ENCODE measurements around the gene HLA-E. TPM values are rescaled to one million over a fixed set of nuclear protein-coding genes. Genes with fewer than 3 reads are reported as not detected.
"Not testable (repeated sequence)": the region's sequence is repeated elsewhere in the genome, so short reads cannot be mapped to it uniquely, and the experiment has no call there.

Gene HLA-E
- total and polyA plus RNA-seq, 2 donors (not counting 1 experiment from before 2014, with no cell fraction given), result 1,043 to 1,174 TPM

- ChIA-PET CTCF (interaction anchor here (0.5 to 10.6 kb wide), 5 partner anchors 12 to 1018 kb away, joined by 3 to 88 read pairs (median 13); no protein-coding TSS in a partner anchor), POLR2A (no interaction called here)
- intact Hi-C loops (cut with micrococcal nuclease), result loop anchor here (2.0 kb wide), 1 partner anchor 15 kb away; no protein-coding TSS in a partner anchor
- no peaks in the 10 kb centered on the region for H3K79me2 ChIP-seq (ENCODE audit: control insufficient read depth, insufficient read depth, low read length)
- no peaks in the 10 kb centered on the region for H3K36me3 ChIP-seq (replicated peaks in 1 of 2; ENCODE audit: control extremely low read depth in 1 of 2, control insufficient read depth in 1 of 2, extremely low read depth in 1 of 2, insufficient read depth in 2 of 2, low read length in 1 of 2)
- Mint-ChIP-seq H3K4me3 (peak overlapping the region; percentile 96), H3K27me3 (peaks cover 73% of the 10 kb centered on the region), H3K27ac (no peak overlapping the region), H3K9me3 (ENCODE audit: insufficient read depth) (no peaks in the 10 kb centered on the region), H3K4me1 (peaks cover 43% of the 10 kb centered on the region)
- WGBS (ENCODE audit: insufficient coverage), result 10% methylated on average over 9 of the region's 13 CpGs
- TF ChIP-seq CTCF (IDR thresholded peaks at IDR 0.05), result no peak
- no peak for TF ChIP-seq EZH2 (IDR thresholded peaks at IDR 0.05; ENCODE audit: borderline replicate concordance, insufficient read depth, low read depth, low read length, poor library complexity, severe bottlenecking)
- peaks cover 42% of the 10 kb centered on the region in 2 donors for H3K4me1 ChIP-seq (ENCODE audit: control insufficient read depth in 2 of 2, insufficient read depth in 2 of 2, low read length in 2 of 2)
- peaks cover 0 to 90% (median 77%) of the 10 kb centered on the region in 4 experiments for H3K27me3 ChIP-seq (replicated peaks in 1 of 4; ENCODE audit: control extremely low read depth in 1 of 4, control insufficient read depth in 3 of 4, insufficient read depth in 4 of 4, low read length in 3 of 4)
- H4K20me1 ChIP-seq (ENCODE audit: control insufficient read depth, insufficient read depth, low read length, poor library complexity, severe bottlenecking), result peaks cover 22% of the 10 kb centered on the region
- H3K9me3 ChIP-seq (ENCODE audit: control extremely low read depth in 1 of 3, control insufficient read depth in 2 of 3, insufficient read depth in 1 of 3, low read length in 2 of 3), result peaks cover 0 to 15% (median 0%) of the 10 kb centered on the region in 3 donors
- H2AFZ ChIP-seq (ENCODE audit: insufficient read depth, low read depth, low read length, poor library complexity, severe bottlenecking), result peak overlapping the region; percentile 80
- H3K9ac ChIP-seq (ENCODE audit: low read length), result peak overlapping the region; percentile 74
- DNase-seq (no peak), ATAC-seq (ENCODE audit: low read depth) (no peak)
- peak overlapping the region in 4 of 5 experiments; percentile 48 to 85 (median 67) for H3K4me3 ChIP-seq (ENCODE audit: control extremely low read depth in 1 of 5, extremely low read depth in 1 of 5, insufficient read depth in 1 of 5, low read depth in 2 of 5, low read length in 4 of 5)
- peak overlapping the region; percentile 96 for H3K4me2 ChIP-seq (replicated peaks; ENCODE audit: low read depth, low read length, poor library complexity, severe bottlenecking)
- H3K27ac ChIP-seq (ENCODE audit: low read length in 2 of 2), result no peak overlapping the region
These were observed 23.6 kb upstream of the HLA-E start for GRCh38 chr6:30465595-30466306.

GRCh38 chr6:30470968-30471367 lies 18.3 kb upstream of the HLA-E start:
- H3K9ac ChIP-seq (ENCODE audit: low read length), result no peak overlapping the region
- H3K9me3 ChIP-seq (ENCODE audit: control extremely low read depth in 1 of 3, control insufficient read depth in 2 of 3, insufficient read depth in 1 of 3, low read length in 2 of 3), result no peaks in the 10 kb centered on the region
- no peaks in the 10 kb centered on the region for H3K36me3 ChIP-seq (replicated peaks in 1 of 2; ENCODE audit: control extremely low read depth in 1 of 2, control insufficient read depth in 1 of 2, extremely low read depth in 1 of 2, insufficient read depth in 2 of 2, low read length in 1 of 2)
- CTCF ChIA-PET, result interaction anchor here (1.5 to 10.6 kb wide), 4 partner anchors 11 to 252 kb away, joined by 3 to 88 read pairs (median 6); no protein-coding TSS in a partner anchor
- DNase-seq (no peak), ATAC-seq (ENCODE audit: low read depth) (no peak)
- H3K27ac ChIP-seq (ENCODE audit: low read length in 2 of 2), result no peak overlapping the region
- Mint-ChIP-seq H3K4me1 (peaks cover 9% of the 10 kb centered on the region), H3K27me3 (peaks cover 67% of the 10 kb centered on the region), H3K9me3 (ENCODE audit: insufficient read depth) (no peaks in the 10 kb centered on the region), H3K27ac (no peak overlapping the region), H3K4me3 (no peak overlapping the region)
- H2AFZ ChIP-seq (ENCODE audit: insufficient read depth, low read depth, low read length, poor library complexity, severe bottlenecking), result no peak overlapping the region
- H4K20me1 ChIP-seq (ENCODE audit: control insufficient read depth, insufficient read depth, low read length, poor library complexity, severe bottlenecking), result peaks cover under 1% of the 10 kb centered on the region
- TF ChIP-seq CTCF (IDR thresholded peaks at IDR 0.05) (no peak), EZH2 (IDR thresholded peaks at IDR 0.05; ENCODE audit: borderline replicate concordance, insufficient read depth, low read depth, low read length, poor library complexity, severe bottlenecking) (no peak)
- H3K79me2 ChIP-seq (ENCODE audit: control insufficient read depth, insufficient read depth, low read length), result no peaks in the 10 kb centered on the region
- WGBS (ENCODE audit: insufficient coverage), result no CpG with 5 or more reads among the region's 1 CpG
- peaks cover 12 to 13% of the 10 kb centered on the region in 2 donors for H3K4me1 ChIP-seq (ENCODE audit: control insufficient read depth in 2 of 2, insufficient read depth in 2 of 2, low read length in 2 of 2)
- intact Hi-C loops (cut with micrococcal nuclease), result no loop called here
- H3K27me3 ChIP-seq (replicated peaks in 1 of 4; ENCODE audit: control extremely low read depth in 1 of 4, control insufficient read depth in 3 of 4, insufficient read depth in 4 of 4, low read length in 3 of 4), result peaks cover 0 to 48% (median 43%) of the 10 kb centered on the region in 4 experiments
- H3K4me3 ChIP-seq (ENCODE audit: control extremely low read depth in 1 of 5, extremely low read depth in 1 of 5, insufficient read depth in 1 of 5, low read depth in 2 of 5, low read length in 4 of 5), result no peak overlapping the region
- POLR2A ChIA-PET, result no interaction called here
- no peak overlapping the region for H3K4me2 ChIP-seq (replicated peaks; ENCODE audit: low read depth, low read length, poor library complexity, severe bottlenecking)

- H3K4me1 Mint-ChIP-seq; DNase-seq; H3K9me3 ChIP-seq (ENCODE audit: control extremely low read depth in 1 of 3, control insufficient read depth in 2 of 3, insufficient read depth in 1 of 3, low read length in 2 of 3); intact Hi-C loops (cut with micrococcal nuclease); H2AFZ ChIP-seq (ENCODE audit: insufficient read depth, low read depth, low read length, poor library complexity, severe bottlenecking); H3K36me3 ChIP-seq (replicated peaks in 1 of 2; ENCODE audit: control extremely low read depth in 1 of 2, control insufficient read depth in 1 of 2, extremely low read depth in 1 of 2, insufficient read depth in 2 of 2, low read length in 1 of 2); H3K9ac ChIP-seq (ENCODE audit: low read length); POLR2A ChIA-PET; ATAC-seq (ENCODE audit: low read depth); H3K9me3 Mint-ChIP-seq (ENCODE audit: insufficient read depth); H3K79me2 ChIP-seq (ENCODE audit: control insufficient read depth, insufficient read depth, low read length); CTCF ChIA-PET; H3K27ac Mint-ChIP-seq; H3K4me3 ChIP-seq (ENCODE audit: control extremely low read depth in 1 of 5, extremely low read depth in 1 of 5, insufficient read depth in 1 of 5, low read depth in 2 of 5, low read length in 4 of 5); H4K20me1 ChIP-seq (ENCODE audit: control insufficient read depth, insufficient read depth, low read length, poor library complexity, severe bottlenecking); H3K4me2 ChIP-seq (replicated peaks; ENCODE audit: low read depth, low read length, poor library complexity, severe bottlenecking); H3K27ac ChIP-seq (ENCODE audit: low read length in 2 of 2); H3K4me1 ChIP-seq (ENCODE audit: control insufficient read depth in 2 of 2, insufficient read depth in 2 of 2, low read length in 2 of 2); H3K4me3 Mint-ChIP-seq: not testable (repeated sequence)
- peaks cover 67% of the 10 kb centered on the region for H3K27me3 Mint-ChIP-seq
- 92% methylated on average over 5 of the region's 26 CpGs for WGBS (ENCODE audit: insufficient coverage)
- H3K27me3 ChIP-seq (replicated peaks in 1 of 4; ENCODE audit: control extremely low read depth in 1 of 4, control insufficient read depth in 3 of 4, insufficient read depth in 4 of 4, low read length in 3 of 4), result peaks cover 0 to 41% (median 18%) of the 10 kb centered on the region in 4 experiments
These were observed 14.2 kb upstream of the HLA-E start for GRCh38 chr6:30475116-30475515.

Measured in B cell (primary cell).